Epidermal melanocyte (primary cell): Measurements from ENCODE around the gene ANK2.

Experiments used
- DNase-seq: peaks from one replicate; pipeline ENCODE4 v3.0.0; 2011; ENCODE audit warnings: low spot score; ENCODE audit not compliant: insufficient read length

The ANK2 gene

GRCh38 chr4:113090954-113091353 lies 41.5 kb downstream of the ANK2 start:
- no peak for DNase-seq

- no peak for DNase-seq
Observed at GRCh38 chr4:113094331-113094730, 44.9 kb downstream of the ANK2 start.

- peak; percentile 19 for DNase-seq
Observed at GRCh38 chr4:113094802-113095201, 45.3 kb downstream of the ANK2 start.

- no peak for DNase-seq
Observed at GRCh38 chr4:113101669-113102068, 52.2 kb downstream of the ANK2 start.

- no peak for DNase-seq
Observed at GRCh38 chr4:113103556-113103955, 54.1 kb downstream of the ANK2 start.

GRCh38 chr4:113106108-113106507 lies 56.7 kb downstream of the ANK2 start:
- DNase-seq = no peak

GRCh38 chr4:113109106-113109718 lies 59.8 kb downstream of the ANK2 start:
- no peak for DNase-seq

- no peak for DNase-seq
Observed at GRCh38 chr4:113112338-113112978, 63.0 kb downstream of the ANK2 start.

- DNase-seq = no peak
Observed at GRCh38 chr4:113113151-113113550, 63.7 kb downstream of the ANK2 start.

GRCh38 chr4:113114884-113115283 lies 65.4 kb downstream of the ANK2 start:
- no peak for DNase-seq

- DNase-seq = no peak
Observed at GRCh38 chr4:113116414-113117357, 67.2 kb downstream of the ANK2 start.

- no peak for DNase-seq
Observed at GRCh38 chr4:113117358-113117702, 67.9 kb downstream of the ANK2 start.

- no peak for DNase-seq
Observed at GRCh38 chr4:113122066-113122465, 72.6 kb downstream of the ANK2 start.

GRCh38 chr4:113125418-113125817 lies 76.0 kb downstream of the ANK2 start:
- no peak for DNase-seq

GRCh38 chr4:113131136-113131535 lies 81.7 kb downstream of the ANK2 start:
- DNase-seq = no peak

GRCh38 chr4:113131621-113132020 lies 82.2 kb downstream of the ANK2 start:
- DNase-seq = no peak

GRCh38 chr4:113141901-113142346 lies 92.5 kb downstream of the ANK2 start:
- peak; percentile 73 for DNase-seq

GRCh38 chr4:113142351-113142750 lies 92.9 kb downstream of the ANK2 start:
- DNase-seq = no peak

- DNase-seq = no peak
Observed at GRCh38 chr4:113144091-113144490, 94.6 kb downstream of the ANK2 start.

- DNase-seq = no peak
Observed at GRCh38 chr4:113145147-113145518, 95.7 kb downstream of the ANK2 start.

- no peak for DNase-seq
Observed at GRCh38 chr4:113145519-113146291, 96.3 kb downstream of the ANK2 start.
